ENCODE data around the gene RNASE9.
"Not testable (repeated sequence)": the region's sequence is repeated elsewhere in the genome, so short reads cannot be mapped to it uniquely, and the experiment has no call there.

Gene RNASE9

DNA sequence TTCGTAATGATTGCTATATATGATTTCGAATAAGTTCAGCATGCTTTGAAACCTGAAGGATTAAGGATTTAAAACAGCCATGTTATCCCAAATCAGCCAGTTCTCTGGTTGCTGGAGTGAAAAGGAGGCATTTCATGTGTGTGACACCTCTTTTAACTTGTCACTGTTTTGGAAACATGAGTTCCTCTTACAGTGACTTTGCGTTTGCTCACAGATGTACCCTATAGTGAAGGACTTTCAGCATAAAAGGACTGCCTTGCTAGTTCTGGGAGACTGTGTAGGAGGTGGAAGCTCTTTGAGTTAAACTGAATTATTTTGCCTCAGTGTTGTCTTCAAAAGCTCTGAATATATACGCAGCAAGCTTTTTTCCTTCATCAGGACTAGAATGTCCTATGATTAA lies 19.4 kb upstream of the RNASE9 start:
- intact Hi-C loops (cut with DNase I) = no loop called here
- DNase-seq = no peak

DNA sequence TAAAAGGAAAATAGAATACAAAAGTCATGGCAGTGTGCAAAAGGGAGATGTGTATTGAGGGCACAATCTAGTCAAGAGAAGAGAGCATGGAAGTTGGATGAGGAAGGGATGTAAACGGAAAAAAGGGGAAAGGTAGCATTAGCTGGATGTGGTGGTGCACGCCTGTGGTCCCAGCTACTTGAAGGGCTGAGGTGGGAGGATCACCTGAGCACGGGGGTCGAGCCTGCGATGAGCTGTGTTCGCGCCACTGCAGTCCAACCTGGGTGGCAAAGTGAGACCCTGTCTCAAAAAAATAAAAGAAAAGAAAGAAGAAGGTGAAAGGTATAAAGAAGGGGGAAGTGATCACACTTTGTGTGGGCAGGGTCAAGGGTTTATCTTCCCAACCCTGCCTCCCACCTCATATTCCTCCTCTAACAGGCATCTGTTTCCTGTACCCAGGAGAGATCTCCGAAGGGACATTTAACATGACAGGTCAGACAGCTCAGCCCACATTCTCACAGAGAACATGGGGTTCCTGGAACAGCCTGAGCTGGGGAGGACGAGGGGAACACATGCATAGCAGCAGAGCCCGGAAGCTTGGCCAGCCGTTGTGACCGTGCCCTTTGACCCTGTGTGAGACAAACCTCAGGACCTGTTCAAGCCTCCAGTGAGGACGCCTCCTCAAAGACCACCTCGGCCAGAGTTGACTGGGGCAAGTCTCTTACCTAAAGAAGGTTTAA lies 18.1 kb upstream of the RNASE9 start:
- DNase-seq = no peak
- intact Hi-C loops (cut with DNase I) = no loop called here

DNA sequence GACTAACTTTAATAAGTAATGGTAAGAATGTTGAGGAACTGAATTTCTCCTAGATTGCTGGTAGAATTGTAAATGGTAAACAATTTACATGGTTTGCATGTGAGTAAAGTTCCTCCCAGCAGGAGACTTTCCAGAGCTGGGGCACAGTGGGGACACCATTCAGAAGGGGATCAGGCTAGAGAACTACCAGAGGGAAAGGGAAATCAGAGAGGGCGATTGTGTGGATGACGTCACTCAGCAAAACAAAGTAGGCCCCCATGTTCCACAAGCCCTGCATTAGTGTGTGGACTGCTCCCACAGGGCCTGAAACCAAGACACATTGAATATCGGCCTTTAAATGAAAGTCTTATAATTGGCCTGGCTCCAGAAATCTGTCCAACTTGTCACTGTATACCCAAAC lies 17.5 kb upstream of the RNASE9 start:
- intact Hi-C loops (cut with DNase I) = no loop called here
- DNase-seq = no peak

DNA sequence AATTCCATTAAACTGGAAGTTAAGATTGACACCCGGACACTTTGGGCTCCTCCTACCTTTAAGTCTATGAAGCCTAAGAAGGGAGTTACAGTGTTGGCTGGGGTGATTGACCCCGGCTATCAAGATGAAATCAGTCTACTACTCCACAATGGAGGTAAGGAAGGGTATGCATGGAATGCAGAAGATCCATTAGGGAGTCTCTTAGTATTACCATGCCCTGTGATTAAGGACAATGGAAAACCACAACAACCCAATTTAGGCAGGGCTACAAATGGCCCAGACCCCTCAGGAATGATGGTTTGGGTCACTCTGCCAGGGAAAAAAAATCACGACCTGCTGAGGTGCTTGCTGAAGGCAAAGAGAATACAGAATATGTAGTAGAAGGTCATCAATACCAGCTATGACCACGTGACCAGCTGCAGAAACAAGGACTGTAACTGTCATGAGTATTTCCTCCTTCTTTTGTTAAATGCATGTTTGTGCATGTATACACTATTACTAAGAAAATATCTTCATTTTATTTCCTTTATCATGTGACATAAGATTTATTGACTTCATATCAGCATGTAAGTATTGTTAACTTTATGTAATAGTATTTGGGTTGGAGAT lies 11.6 kb upstream of the RNASE9 start:
- DNase-seq; intact Hi-C loops (cut with DNase I): not testable (repeated sequence)

DNA sequence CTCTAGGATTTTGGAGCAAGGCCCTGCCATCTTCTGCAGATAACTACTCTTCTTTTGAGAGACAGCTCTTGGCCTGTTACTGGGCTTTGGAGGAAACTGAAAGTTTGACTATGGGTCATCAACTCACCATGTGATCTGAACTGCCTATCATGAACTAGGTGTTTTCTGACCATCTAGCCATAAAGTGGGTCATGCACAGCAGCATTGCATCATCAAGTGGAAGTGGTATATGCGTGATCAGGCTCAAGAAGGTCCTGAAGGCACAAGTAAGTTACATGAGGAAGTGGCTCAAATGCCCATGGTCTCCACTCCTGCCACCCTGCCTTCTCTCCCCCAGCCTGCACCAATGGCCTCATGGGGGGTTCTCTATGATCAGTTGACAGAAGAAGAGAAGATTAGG lies 9.9 kb upstream of the RNASE9 start:
- DNase-seq; intact Hi-C loops (cut with DNase I): not testable (repeated sequence)

DNA sequence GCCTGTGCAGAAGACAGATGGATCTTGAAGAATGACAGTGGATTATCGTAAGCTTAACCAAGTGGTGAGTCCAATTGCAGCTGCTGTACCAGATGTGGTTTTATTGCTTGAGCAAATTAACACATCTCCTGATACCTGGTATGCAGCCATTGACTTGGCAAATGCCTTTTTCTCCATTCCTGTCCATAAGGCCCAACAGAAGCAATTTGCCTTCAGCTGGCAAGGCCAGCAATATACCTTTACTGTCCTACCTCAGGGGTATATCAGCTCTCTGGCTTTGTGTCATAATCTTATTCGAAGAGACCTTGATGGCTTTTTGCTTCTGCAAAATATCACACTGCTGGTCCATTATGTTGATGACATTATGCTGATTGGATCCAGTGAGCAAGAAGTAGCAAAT lies 9.0 kb upstream of the RNASE9 start:
- DNase-seq; intact Hi-C loops (cut with DNase I): not testable (repeated sequence)

DNA sequence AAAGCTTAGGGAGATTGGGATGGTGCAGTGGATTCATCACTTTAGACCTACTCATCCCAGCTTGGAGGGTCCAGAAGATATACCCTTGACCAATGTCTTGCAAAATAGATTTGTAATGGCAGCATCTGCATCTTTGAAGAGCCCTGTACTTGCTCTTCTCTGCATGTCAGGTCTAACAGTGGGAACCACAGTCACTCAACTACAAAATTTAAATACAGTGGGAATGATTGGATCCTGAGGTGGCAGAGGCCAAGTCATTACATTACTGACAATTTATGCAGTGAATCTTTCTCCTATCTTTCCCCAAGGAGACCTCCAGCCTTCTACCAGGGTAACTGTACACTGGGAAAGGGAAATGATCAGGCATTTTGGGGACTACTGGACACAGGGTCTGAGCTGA lies 8.2 kb upstream of the RNASE9 start:
- intact Hi-C loops (cut with DNase I) = no loop called here
- DNase-seq = no peak

DNA sequence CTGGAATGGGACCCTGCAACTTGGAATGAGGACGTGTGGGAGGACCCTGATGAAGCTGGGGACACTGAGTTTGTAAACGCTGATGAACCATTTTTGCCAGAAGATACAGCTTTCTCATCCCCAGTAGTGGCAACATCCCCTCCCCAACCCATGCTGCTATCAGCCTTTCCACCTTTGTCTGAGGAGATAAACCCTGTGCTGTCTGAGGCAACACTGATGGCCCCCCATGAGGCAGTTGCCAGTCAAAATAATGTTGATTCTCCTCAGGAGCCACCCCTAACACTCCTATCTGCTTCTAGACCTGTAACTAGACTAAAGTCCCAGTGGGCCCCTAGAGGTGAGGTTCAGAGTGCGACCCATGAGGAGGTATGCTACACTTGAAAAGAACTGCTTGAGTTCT lies 7.5 kb upstream of the RNASE9 start:
- intact Hi-C loops (cut with DNase I) = no loop called here

DNA sequence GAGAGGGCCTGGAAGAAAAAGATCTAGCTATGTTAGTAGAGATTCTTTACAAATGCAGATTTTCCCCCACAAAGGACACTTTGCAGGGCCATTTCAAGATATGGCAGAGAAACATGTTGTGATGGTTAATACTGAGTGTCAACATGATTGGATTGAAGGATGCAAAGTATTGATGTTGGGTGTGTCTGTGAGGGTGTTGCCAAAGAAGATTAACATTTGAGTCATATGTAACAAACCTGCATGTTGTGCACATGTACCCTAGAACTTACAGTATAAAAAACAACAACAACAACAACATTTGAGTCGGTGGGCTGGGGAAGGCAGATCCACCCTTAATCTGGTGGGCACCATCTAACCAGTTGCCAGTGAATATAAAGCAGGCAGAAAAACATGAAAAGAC lies 6.4 kb upstream of the RNASE9 start:
- intact Hi-C loops (cut with DNase I); DNase-seq: not testable (repeated sequence)

More for the DNA sequence above, 7.5 kb upstream of the RNASE9 start:
- DNase-seq = no peak

DNA sequence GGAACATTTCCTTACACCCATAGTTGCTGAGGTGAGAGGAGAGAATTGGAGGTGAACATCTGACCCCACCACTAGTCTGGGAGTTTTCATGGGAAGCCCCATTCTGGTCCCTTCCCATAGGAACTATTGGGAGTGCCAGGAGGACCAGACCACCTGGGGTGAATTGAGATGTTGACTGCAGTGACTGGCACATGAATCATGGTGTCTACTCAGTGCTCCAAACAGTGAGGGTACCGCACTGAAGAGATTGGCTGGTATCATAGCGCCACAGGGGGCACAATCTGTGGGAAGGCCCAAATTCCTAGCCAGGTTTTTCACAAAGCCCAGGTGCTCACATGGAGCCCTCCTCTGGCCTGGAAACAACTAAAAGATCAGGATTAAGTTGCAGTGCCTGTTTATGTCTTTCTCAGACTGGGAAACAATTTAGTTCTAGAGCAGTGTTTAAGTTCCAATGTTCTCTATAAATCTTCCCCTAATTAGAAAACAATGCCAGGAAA lies 3.7 kb upstream of the RNASE9 start:
- intact Hi-C loops (cut with DNase I) = no loop called here
- DNase-seq = no peak

DNA sequence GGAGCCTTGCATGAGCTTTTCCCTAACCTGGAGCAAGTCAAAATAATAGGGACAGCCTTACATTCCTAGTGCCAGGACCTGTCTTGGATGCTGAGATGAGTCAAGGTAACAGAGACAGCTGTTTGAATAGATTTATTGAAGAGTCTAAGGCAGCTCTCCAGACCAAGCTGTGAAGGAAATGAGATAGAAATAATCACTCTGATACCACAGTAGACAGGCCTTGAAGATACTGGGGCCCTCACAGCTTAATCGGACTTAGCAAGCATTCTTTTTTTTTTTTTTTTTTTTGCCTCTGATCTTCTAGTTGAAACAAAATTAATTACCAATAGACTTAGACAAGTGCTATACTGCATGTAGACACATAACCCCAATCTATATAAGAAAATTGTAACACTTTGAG lies 3.1 kb upstream of the RNASE9 start:
- DNase-seq = no peak
- intact Hi-C loops (cut with DNase I) = no loop called here

DNA sequence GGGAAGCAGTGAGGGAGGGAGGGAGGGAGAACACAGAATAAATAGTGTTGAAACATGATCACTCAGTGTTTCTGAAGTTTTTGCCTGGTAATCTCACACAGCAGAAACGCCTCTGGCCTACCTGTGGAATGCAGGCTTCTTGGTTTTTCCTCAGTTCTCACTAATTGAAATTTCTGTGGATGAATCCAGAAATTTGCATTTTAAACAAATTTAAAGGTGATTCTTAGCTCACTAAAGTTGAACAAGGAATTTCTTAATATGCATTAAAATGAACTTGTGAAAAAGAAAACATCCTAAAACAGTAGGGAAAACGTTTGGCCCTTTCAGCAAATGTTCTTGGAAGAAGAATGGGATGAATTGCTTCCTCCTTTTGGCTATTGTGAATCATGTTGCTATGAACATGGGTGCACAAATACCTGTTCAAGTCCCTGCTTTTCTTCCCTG lies 1.4 kb downstream of the RNASE9 start:
- DNase-seq = no peak
- intact Hi-C loops (cut with DNase I) = no loop called here

DNA sequence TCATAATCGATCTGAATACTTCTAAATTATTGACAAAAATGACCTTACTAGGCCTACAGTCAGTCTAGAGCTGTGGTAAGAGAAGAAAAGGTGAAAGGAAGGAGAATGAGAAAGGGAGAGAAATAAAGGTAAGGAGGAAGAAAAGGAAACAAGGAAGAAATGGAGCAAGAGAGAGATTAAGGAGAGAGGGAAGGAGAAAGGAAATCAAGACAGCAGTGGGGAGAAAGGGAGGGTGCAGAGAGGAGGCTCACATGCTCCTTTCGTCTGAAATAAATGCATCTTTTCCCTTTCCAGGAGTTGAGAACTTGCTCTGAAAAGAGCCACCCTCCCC lies 3.7 kb downstream of the RNASE9 start:
- DNase-seq = no peak
- intact Hi-C loops (cut with DNase I) = no loop called here

DNA sequence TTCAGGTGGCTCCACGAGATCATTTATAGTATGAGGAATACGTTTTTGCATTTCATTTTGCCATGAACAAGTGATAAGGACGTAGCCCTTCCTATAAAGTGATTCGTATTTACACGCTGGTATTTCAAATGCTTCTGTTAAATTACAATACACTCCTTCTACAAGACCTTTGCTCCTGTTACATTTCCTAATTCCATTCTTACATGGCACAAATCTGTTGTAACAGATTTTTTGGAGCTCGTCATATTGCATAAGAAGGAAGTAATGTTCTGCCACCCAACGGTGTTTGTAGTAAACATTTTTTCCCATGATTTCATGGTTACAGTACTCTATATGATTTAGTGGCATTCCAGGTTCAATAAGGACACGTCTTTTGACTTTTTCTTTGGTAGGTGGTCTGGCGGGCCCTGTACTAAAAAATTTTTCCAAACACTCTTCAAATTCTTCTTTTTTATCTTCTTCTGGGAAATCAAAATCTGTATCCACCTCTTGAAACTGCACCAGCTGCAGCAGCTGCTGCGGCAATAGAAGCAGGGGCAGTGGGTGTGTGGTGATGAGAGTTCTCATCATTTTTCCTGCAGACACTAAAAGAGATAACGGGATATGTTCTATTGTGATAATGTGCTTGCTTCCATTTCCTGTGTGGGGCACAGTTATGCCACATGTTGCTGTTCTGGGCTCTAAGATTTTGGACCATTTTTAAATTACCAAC lies 4.2 kb downstream of the RNASE9 start:
- no peak for DNase-seq
- intact Hi-C loops (cut with DNase I) = no loop called here

DNA sequence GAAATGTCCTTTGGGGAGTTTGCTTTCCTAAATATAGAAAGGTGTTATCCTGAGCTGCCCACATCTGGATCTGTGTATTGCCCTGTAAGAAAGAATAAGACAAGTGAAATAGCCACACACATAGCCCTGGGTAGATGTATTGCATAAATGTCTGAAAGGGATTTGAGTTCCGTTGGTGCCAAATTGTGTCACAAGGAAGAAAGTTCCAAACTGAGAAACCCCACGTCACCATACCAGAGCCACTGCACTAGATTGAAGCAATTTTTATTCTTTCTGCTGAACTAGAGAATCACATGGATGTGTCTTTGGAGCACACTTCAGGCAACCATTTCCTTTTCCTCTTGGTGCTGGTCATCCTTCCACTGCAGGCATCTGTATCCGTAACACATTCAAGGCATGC lies 5.0 kb downstream of the RNASE9 start:
- intact Hi-C loops (cut with DNase I) = no loop called here
- DNase-seq = no peak

DNA sequence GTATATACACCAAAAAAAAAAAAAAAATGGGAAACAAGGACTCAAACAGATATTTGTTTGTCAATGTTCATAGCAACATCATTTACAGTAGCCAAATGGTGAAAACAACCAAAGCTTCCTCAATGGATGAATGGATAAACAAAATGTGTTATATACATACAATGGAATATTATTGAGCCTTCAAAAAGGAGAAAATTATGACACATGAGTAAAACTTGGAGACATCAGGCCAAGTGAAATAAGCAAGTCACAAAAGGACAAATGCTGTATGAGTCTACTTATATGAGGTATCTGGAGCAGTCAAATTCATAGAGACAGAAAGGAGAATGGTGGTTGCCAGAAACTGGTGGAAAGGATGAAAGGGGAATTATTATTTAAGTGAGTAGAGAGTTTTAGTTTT lies 7.8 kb downstream of the RNASE9 start:
- intact Hi-C loops (cut with DNase I) = no loop called here
- no peak for DNase-seq

DNA sequence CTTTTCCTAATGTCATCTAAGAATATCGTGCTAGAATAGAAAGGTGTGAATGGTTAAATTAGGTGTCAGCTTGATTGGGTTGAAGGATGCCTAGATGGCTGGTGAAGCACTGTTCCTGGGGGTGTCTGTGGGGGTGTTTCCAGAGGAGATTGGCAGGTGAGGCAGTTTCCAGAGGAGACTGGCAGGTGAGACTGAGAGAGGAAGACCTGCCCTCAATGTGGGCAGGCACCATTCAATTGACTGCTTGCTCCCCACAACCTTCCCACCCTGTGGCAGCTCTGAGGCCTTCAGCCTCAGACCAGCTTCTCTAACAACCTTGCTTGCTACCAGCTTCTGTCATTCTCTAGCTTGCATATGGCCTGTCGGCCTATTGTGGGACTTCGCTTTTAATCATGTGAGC lies 9.2 kb downstream of the RNASE9 start:
- DNase-seq = peak in 33 of 42 donors; percentile 3 to 76 (median 32)
- intact Hi-C loops (cut with DNase I) = no loop called here

DNA sequence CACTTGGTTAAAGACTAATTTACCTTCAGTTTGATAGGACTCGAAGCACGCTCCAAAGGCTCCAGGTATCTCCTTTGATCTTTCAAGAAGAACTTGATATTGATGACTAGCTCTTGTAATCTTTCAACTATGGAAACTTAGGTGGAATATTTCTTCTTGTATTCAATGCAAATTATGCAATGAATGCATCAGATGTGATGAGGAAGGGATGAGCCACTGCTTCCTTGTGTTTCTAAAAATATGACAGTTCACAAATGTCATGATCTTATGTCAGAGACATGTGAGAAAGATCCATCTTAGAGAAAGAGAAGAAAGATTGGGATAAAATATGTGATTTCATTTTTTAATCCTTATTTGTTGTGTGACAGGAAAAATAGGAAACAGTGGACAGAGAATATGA lies 9.9 kb downstream of the RNASE9 start:
- intact Hi-C loops (cut with DNase I) = no loop called here
- DNase-seq = no peak

DNA sequence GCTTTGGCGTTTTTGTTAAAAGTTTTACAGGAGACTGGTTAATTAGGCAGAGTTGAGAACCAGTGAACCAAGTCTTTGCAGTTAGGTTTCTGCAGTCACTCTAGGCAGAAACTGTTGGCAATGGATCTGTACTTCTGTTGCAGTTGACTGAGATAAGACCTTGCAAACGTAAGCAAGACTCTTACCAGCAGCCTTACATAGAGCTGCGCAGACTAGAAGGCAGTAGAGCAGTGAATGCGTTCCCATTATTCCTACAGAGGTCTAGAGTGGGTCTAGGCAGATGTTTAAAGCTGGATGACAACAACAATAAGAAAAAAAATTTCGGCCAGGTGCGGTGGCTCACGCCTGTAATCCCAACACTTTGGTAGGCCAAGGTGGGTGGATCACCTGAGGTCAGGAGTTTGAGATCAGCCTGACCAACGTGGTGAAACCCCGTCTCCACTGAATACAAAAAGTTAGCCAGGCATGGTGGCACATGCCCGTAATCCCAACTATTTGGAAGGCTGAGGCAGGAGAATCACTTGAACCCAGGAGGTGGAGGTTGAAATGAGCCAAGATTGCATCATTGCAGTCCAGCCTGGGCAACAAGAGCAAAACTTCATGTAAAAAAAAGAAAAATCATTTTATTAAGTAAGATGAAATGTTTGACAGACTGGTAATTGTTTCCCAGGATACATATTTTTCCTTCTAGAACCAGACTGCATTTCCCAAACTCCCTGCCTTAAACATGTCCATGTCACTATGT lies 12.3 kb downstream of the RNASE9 start:
- no peak for DNase-seq
- intact Hi-C loops (cut with DNase I) = no loop called here

DNA sequence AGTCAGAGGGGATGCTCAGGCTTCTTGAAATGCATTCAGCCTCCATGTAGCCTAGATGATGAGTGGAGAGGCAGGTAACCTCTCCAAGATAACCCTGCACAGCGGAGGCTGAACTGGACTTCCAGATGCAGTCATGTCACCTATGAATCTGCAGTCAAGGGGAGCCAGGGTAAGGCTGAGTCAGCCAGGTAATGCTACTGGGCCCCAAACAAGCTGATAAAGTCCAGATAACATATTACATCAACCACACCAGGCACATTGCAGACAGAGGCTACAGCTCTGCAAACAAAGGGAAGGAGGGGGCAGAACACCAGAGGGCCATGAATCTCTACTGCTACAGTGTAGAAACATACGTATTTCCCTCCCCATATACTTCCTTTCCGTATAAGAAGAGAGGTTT lies 14.0 kb downstream of the RNASE9 start:
- no peak for DNase-seq
- intact Hi-C loops (cut with DNase I) = no loop called here

Measured in head of caudate nucleus (tissue), 42 donors.